Stimulated activated CD8-positive, alpha-beta memory T cell treated with anti-CD3 and anti-CD28 coated beads, Interleukin-4, amount 100 ng/mL, for 4 hours (primary cell): Measurements from ENCODE around the gene SLC37A1.

Experiments used
- DNase-seq, 2 donors: peaks; one replicate each; pipeline ENCODE4 v3.0.0-alpha.2; 2020; ENCODE audit warnings: low read depth in 2 of 2, low spot score in 1 of 2

SLC37A1 gene

GRCh38 chr21:42525676-42526378 lies 12.2 kb downstream of the SLC37A1 start:
- DNase-seq, result no peak

- DNase-seq, result no peak
Observed at GRCh38 chr21:42526379-42526727, 12.7 kb downstream of the SLC37A1 start.

GRCh38 chr21:42527127-42527488 lies 13.5 kb downstream of the SLC37A1 start:
- no peak for DNase-seq

- DNase-seq, result no peak
Observed at GRCh38 chr21:42527489-42528158, 14.0 kb downstream of the SLC37A1 start.

- no peak for DNase-seq
Observed at GRCh38 chr21:42530167-42530518, 16.5 kb downstream of the SLC37A1 start.

- no peak for DNase-seq
Observed at GRCh38 chr21:42531771-42532170, 18.1 kb downstream of the SLC37A1 start.

GRCh38 chr21:42532466-42533181 lies 19.0 kb downstream of the SLC37A1 start:
- no peak for DNase-seq

- no peak for DNase-seq
Observed at GRCh38 chr21:42533306-42533962, 19.8 kb downstream of the SLC37A1 start.

GRCh38 chr21:42533963-42534355 lies 20.3 kb downstream of the SLC37A1 start:
- no peak for DNase-seq

GRCh38 chr21:42534421-42535378 lies 21.0 kb downstream of the SLC37A1 start:
- DNase-seq, result no peak

GRCh38 chr21:42535602-42536171 lies 22.0 kb downstream of the SLC37A1 start:
- DNase-seq, result no peak

GRCh38 chr21:42536601-42537000 lies 22.9 kb downstream of the SLC37A1 start:
- no peak for DNase-seq

GRCh38 chr21:42537106-42537742 lies 23.6 kb downstream of the SLC37A1 start:
- DNase-seq, result no peak

- DNase-seq, result no peak
Observed at GRCh38 chr21:42538479-42539275, 25.0 kb downstream of the SLC37A1 start.

- DNase-seq, result no peak
Observed at GRCh38 chr21:42539342-42539741, 25.7 kb downstream of the SLC37A1 start.

GRCh38 chr21:42539931-42540343 lies 26.3 kb downstream of the SLC37A1 start:
- DNase-seq, result no peak

- DNase-seq, result no peak
Observed at GRCh38 chr21:42540396-42540795, 26.7 kb downstream of the SLC37A1 start.

- DNase-seq, result no peak
Observed at GRCh38 chr21:42541174-42541573, 27.5 kb downstream of the SLC37A1 start.

GRCh38 chr21:42541618-42542017 lies 28.0 kb downstream of the SLC37A1 start:
- DNase-seq, result no peak
